ENCODE measurements around the gene POLRMT.
"Not testable (repeated sequence)": the region's sequence is repeated elsewhere in the genome, so short reads cannot be mapped to it uniquely, and the experiment has no call there.

The POLRMT gene

GRCh38 chr19:585146-585545 is 48.2 kb downstream of the POLRMT start:
- not testable (repeated sequence) for H3K27ac ChIP-seq (ENCODE audit: low read depth, low read length); H3K4me1 ChIP-seq (ENCODE audit: control insufficient read depth, insufficient read depth, low read length); H3K9ac ChIP-seq (ENCODE audit: low read length); H3K4me3 ChIP-seq (ENCODE audit: low read length)
- Histone ChIP-seq H3K36me3 (ENCODE audit: control insufficient read depth, insufficient read depth, low read length) (peaks cover 17% of the 10 kb centered on the region), H3K27me3 (ENCODE audit: control insufficient read depth, insufficient read depth, low read length) (peaks cover 11% of the 10 kb centered on the region)

DNA sequence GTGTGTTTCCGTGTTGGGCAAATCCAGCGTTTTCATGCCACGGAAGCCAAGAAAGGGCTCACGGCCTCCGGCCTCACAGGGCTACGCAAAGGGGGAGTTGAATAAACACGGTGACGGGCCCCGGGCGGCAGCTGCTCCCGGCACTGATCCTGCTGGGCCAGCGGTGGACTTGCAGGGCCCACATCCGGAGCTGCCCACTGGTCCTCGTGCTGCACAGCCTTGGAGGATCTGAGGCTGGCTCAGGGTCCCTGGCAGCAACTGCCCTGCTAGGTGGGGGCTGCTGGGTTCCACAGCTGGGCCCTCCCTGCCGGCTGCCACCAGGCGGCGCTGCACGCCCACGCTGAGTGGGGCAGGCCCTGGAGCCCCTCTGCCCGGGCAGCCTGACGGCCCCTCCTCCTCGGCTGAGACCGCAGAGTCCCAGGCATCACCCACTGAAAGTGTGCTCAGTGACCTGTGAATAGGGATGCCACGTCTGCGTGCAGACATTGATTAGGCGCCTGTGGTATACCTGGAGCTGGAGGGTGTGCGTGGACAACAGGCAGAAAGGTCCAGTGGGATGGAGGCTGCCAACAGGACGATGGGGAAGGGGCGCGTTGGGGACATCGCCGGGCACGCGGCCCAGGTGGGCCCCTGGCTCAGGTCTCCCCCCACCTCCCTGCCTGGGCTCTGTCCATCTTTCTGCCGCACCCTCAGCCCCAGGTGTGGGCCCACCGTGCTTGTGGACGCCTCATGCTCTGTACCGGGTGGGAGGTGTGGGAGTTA is 48.9 kb downstream of the POLRMT start:
- Histone ChIP-seq H3K36me3 (ENCODE audit: control insufficient read depth, insufficient read depth, low read length) (peaks cover 22% of the 10 kb centered on the region), H3K4me1 (ENCODE audit: control insufficient read depth, insufficient read depth, low read length) (no peaks in the 10 kb centered on the region), H3K9ac (ENCODE audit: low read length) (no peak overlapping the region), H3K27me3 (ENCODE audit: control insufficient read depth, insufficient read depth, low read length) (peaks cover 11% of the 10 kb centered on the region), H3K27ac (ENCODE audit: low read depth, low read length) (no peak overlapping the region), H3K4me3 (ENCODE audit: low read length) (no peak overlapping the region)

GRCh38 chr19:583968-584239 is 49.4 kb downstream of the POLRMT start:
- no peak overlapping the region for H3K4me3 ChIP-seq (ENCODE audit: low read length)
- peaks cover 7% of the 10 kb centered on the region for H3K27me3 ChIP-seq (ENCODE audit: control insufficient read depth, insufficient read depth, low read length)
- H3K4me1 ChIP-seq (ENCODE audit: control insufficient read depth, insufficient read depth, low read length), result no peaks in the 10 kb centered on the region
- peaks cover 23% of the 10 kb centered on the region for H3K36me3 ChIP-seq (ENCODE audit: control insufficient read depth, insufficient read depth, low read length)
- no peak overlapping the region for H3K27ac ChIP-seq (ENCODE audit: low read depth, low read length)
- H3K9ac ChIP-seq (ENCODE audit: low read length), result no peak overlapping the region

DNA sequence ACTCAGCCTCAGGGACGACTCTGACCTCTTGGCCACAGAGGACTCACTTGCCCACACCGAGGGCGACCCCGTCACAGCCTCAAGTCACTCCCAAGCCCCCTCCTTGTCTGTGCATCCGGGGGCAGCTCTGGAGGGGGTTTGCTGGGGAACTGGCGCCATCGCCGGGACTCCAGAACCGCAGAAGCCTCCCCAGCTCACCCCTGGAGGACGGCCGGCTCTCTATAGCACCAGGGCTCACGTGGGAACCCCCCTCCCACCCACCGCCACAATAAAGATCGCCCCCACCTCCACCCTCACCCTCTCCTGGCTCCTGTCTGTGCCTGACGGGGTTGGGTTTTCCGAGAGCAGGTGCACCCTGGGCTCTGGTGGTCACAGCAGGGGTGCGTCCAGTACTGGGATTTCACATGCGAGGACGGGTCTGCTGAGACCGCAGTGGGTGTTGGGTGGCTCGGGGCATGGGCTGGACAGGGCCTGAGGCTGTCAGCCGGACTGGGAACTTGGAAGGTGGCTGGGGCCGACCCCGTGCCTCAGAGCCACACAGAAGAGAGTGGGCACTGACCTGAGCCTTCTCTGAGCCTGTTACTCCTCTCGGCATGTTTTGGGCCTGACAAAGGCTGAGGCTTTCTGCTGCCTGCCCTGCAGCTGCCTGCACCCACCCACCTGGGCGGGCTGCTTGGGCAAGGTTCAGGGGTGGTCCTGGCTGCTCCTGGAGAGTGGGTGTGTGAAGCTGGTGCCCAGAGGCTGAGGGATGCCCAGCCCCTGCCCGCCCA is 50.0 kb downstream of the POLRMT start:
- no peaks in the 10 kb centered on the region for H3K4me1 ChIP-seq (ENCODE audit: control insufficient read depth, insufficient read depth, low read length)
- H3K9ac ChIP-seq (ENCODE audit: low read length), result no peak overlapping the region
- H3K27ac ChIP-seq (ENCODE audit: low read depth, low read length), result no peak overlapping the region
- H3K27me3 ChIP-seq (ENCODE audit: control insufficient read depth, insufficient read depth, low read length), result peaks cover 2% of the 10 kb centered on the region
- peaks cover 23% of the 10 kb centered on the region for H3K36me3 ChIP-seq (ENCODE audit: control insufficient read depth, insufficient read depth, low read length)
- no peak overlapping the region for H3K4me3 ChIP-seq (ENCODE audit: low read length)

GRCh38 chr19:582497-583197 is 50.7 kb downstream of the POLRMT start:
- Histone ChIP-seq H3K4me3 (ENCODE audit: low read length) (no peak overlapping the region), H3K4me1 (ENCODE audit: control insufficient read depth, insufficient read depth, low read length) (no peaks in the 10 kb centered on the region), H3K9ac (ENCODE audit: low read length) (no peak overlapping the region), H3K27me3 (ENCODE audit: control insufficient read depth, insufficient read depth, low read length) (peaks cover 2% of the 10 kb centered on the region), H3K36me3 (ENCODE audit: control insufficient read depth, insufficient read depth, low read length) (peaks cover 27% of the 10 kb centered on the region), H3K27ac (ENCODE audit: low read depth, low read length) (no peak overlapping the region)

- peaks cover 2% of the 10 kb centered on the region for H3K27me3 ChIP-seq (ENCODE audit: control insufficient read depth, insufficient read depth, low read length)
- H3K36me3 ChIP-seq (ENCODE audit: control insufficient read depth, insufficient read depth, low read length), result peaks cover 27% of the 10 kb centered on the region
- no peak overlapping the region for H3K9ac ChIP-seq (ENCODE audit: low read length)
- no peak overlapping the region for H3K4me3 ChIP-seq (ENCODE audit: low read length)
- no peaks in the 10 kb centered on the region for H3K4me1 ChIP-seq (ENCODE audit: control insufficient read depth, insufficient read depth, low read length)
- H3K27ac ChIP-seq (ENCODE audit: low read depth, low read length), result no peak overlapping the region
These were observed 51.8 kb downstream of the POLRMT start for GRCh38 chr19:581399-582111.

DNA sequence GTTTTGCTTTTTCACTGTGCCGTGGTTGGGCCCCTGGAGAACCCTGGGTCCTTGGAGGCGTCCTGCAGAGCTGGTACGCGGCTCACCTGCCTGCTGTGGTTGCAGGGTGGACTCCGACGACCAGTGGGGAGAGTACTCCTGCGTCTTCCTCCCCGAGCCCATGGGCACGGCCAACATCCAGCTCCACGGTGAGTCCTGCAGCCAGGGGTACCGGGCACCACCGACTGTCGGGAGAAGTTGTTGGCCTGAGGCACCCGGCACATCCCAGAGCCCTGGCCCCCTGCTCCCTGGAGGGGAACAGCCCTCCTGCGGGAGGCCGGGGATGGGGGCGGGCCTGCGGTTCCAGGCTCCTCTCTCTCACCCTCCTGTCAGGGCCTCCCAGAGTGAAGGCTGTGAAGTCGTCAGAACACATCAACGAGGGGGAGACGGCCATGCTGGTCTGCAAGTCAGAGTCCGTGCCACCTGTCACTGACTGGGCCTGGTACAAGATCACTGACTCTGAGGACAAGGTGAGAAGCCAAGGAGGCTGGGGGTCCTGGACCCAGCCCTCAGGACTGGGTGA is 53.0 kb downstream of the POLRMT start:
- H3K9ac ChIP-seq (ENCODE audit: low read length), result no peak overlapping the region
- H3K27me3 ChIP-seq (ENCODE audit: control insufficient read depth, insufficient read depth, low read length), result peaks cover 2% of the 10 kb centered on the region
- H3K27ac ChIP-seq (ENCODE audit: low read depth, low read length), result no peak overlapping the region
- no peak overlapping the region for H3K4me3 ChIP-seq (ENCODE audit: low read length)
- peaks cover 27% of the 10 kb centered on the region for H3K36me3 ChIP-seq (ENCODE audit: control insufficient read depth, insufficient read depth, low read length)
- peaks cover 5% of the 10 kb centered on the region for H3K4me1 ChIP-seq (ENCODE audit: control insufficient read depth, insufficient read depth, low read length)

DNA sequence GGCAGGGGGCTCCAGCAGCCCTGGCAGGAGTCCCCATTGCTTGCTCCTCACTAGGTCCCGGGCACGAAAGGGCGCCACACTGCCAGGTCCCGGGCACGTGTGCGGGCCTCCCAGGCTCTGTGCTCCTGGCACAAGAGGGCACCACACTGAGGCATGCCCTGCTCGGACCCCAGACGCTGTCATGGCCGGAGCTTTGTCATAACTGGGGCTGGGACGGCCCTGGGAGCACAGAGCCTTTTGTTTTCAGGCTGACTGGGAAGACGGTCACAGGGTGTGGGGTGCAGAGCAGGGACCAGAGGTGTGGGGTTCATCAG is 53.5 kb downstream of the POLRMT start:
- Histone ChIP-seq H3K36me3 (ENCODE audit: control insufficient read depth, insufficient read depth, low read length) (peaks cover 27% of the 10 kb centered on the region), H3K9ac (ENCODE audit: low read length) (no peak overlapping the region), H3K4me3 (ENCODE audit: low read length) (no peak overlapping the region), H3K4me1 (ENCODE audit: control insufficient read depth, insufficient read depth, low read length) (peaks cover 5% of the 10 kb centered on the region), H3K27ac (ENCODE audit: low read depth, low read length) (no peak overlapping the region), H3K27me3 (ENCODE audit: control insufficient read depth, insufficient read depth, low read length) (peaks cover 2% of the 10 kb centered on the region)

DNA sequence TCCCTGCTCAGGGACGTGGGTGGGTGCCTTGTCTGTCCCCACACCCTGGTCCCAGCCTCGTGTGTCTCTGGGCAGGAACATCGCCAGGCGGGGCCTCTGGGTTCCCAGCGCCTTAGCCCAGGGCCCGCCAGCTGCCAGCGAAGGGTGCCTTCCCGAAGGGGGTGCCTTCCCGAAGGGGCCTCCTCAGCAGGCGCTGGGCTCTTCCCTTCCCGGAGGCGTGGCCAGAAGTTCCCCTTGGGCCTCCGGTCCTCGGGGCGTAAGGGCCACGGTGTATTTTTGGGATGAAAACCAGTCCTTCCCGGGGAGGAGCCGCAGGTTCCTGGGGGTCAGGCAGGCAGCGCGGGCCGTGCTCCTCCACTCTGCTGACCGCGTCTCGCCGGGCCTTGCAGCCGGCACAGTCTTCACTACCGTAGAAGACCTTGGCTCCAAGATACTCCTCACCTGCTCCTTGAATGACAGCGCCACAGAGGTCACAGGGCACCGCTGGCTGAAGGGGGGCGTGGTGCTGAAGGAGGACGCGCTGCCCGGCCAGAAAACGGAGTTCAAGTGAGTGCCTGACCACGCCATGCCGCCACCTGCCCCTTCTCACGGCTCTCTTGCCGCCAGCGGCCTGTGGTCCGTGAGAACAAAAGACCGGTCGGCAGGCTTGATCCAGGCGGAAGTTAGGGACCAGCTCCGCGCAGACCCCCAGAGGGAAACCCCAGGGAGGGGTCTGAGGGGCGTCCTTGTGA is 54.1 kb downstream of the POLRMT start:
- H3K27me3 ChIP-seq (ENCODE audit: control insufficient read depth, insufficient read depth, low read length), result no peaks in the 10 kb centered on the region
- peaks cover 9% of the 10 kb centered on the region for H3K4me1 ChIP-seq (ENCODE audit: control insufficient read depth, insufficient read depth, low read length)
- no peak overlapping the region for H3K4me3 ChIP-seq (ENCODE audit: low read length)
- peaks cover 27% of the 10 kb centered on the region for H3K36me3 ChIP-seq (ENCODE audit: control insufficient read depth, insufficient read depth, low read length)
- H3K9ac ChIP-seq (ENCODE audit: low read length), result no peak overlapping the region
- no peak overlapping the region for H3K27ac ChIP-seq (ENCODE audit: low read depth, low read length)

DNA sequence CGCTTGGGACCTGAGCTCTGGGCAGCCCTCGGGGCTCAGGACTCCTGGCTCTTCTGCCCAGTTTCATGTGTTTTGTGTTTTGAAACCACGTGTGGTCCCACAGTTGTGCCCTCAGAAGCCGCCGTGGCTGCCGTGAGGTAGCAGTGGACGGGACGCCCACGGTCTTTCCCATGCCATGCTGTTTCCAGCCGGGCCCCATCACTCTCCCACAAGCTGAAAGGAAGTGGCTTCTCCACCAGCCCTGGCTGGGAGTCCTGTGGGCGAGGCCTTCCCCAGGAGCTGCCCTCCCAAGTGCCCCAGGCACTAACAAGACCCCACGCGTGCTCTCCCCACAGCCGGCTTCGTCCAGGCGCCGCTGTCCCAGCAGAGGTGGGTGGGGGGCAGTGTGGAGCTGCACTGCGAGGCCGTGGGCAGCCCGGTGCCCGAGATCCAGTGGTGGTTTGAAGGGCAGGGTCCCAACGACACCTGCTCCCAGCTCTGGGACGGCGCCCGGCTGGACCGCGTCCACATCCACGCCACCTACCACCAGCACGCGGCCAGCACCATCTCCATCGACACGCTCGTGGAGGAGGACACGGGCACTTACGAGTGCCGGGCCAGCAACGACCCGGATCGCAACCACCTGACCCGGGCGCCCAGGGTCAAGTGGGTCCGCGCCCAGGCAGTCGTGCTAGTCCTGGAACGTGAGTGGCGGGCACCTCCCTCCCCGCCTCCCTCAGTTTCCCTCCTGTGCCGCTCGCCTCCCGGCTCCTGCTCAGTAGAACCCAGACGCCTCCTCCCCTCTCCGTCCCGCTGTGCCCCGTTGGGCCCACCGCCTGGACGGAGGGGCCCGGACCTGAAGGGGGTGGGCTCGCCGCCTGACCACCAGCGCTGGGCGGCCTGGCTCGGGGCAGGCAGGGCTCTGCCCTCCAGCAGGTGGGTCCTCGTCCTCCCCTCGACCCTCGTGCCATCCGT is 55.6 kb downstream of the POLRMT start:
- Histone ChIP-seq H3K4me3 (ENCODE audit: low read length) (no peak overlapping the region), H3K36me3 (ENCODE audit: control insufficient read depth, insufficient read depth, low read length) (peaks cover 20% of the 10 kb centered on the region)

More for the DNA sequence above, 55.6 kb downstream of the POLRMT start:
- H3K4me1 ChIP-seq (ENCODE audit: control insufficient read depth, insufficient read depth, low read length), result peaks cover 15% of the 10 kb centered on the region
- no peak overlapping the region for H3K27ac ChIP-seq (ENCODE audit: low read depth, low read length)
- H3K9ac ChIP-seq (ENCODE audit: low read length), result no peak overlapping the region
- no peaks in the 10 kb centered on the region for H3K27me3 ChIP-seq (ENCODE audit: control insufficient read depth, insufficient read depth, low read length)

Measured in rectal smooth muscle tissue (tissue), 1 donor.